Lower leg skin (tissue), 3 donors: ENCODE measurements around the gene HIP1R.

Source experiments
- POLR2A ChIP-seq, 2 donors: fragments of 450-650 bp; IDR thresholded peaks; one replicate each; pipeline ENCODE4 v1.6.1; 2016 to 2017; ENCODE audit warnings: antibody characterized with exemption in 2 of 2, mild to moderate bottlenecking in 1 of 2, moderate library complexity in 1 of 2
- TF ChIP-seq, protein P1 (sequence below), 3 donors: fragments of 450-650 bp; IDR thresholded peaks; one replicate each; pipeline ENCODE4 v1.5.1; 2016; ENCODE audit warnings: antibody characterized with exemption in 3 of 3, mild to moderate bottlenecking in 3 of 3, moderate library complexity in 2 of 3

DNA sequence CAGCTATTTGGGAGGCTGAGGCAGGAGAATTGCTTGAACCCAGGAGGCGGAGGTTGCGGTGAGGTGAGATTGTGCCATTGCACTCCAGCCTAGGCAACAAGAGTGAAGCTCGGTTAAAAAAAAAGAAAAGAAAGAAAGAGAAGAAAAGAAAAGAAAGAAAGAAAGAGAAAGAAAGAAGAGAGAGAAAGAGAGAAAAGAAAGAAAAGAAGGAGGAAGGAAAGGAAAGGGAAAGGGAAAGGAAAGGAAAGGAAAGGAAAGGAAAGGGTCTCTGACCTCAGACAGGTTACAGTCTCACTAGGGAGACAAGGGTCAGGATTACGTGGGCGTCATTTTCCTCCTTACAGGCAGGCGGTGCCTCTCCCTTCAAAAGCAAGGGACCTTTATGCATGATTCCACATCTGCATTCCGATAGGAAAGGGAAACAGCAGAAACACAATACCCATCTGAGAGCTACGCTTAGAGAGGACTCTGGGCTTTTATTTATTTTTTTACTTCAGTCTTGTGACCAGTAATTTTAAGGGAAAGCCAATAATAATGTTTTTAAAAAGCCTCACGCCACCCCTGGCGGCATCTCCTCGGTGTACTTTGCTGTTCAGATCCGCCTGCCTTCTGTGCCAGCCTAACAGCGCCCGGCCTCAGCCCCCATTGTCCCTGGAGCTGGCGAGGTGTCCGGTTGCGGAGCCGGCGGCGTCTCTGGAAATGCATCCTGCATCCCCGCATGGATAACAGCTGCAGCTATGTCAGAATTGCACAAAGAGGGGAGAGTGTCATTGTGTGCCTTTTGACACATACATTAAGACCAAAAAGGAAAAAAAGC is 945 bp upstream of the HIP1R start:
- TF ChIP-seq, protein P1, sequence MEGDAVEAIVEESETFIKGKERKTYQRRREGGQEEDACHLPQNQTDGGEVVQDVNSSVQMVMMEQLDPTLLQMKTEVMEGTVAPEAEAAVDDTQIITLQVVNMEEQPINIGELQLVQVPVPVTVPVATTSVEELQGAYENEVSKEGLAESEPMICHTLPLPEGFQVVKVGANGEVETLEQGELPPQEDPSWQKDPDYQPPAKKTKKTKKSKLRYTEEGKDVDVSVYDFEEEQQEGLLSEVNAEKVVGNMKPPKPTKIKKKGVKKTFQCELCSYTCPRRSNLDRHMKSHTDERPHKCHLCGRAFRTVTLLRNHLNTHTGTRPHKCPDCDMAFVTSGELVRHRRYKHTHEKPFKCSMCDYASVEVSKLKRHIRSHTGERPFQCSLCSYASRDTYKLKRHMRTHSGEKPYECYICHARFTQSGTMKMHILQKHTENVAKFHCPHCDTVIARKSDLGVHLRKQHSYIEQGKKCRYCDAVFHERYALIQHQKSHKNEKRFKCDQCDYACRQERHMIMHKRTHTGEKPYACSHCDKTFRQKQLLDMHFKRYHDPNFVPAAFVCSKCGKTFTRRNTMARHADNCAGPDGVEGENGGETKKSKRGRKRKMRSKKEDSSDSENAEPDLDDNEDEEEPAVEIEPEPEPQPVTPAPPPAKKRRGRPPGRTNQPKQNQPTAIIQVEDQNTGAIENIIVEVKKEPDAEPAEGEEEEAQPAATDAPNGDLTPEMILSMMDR (IDR thresholded peaks at IDR 0.05) = no peak
- TF ChIP-seq POLR2A (IDR thresholded peaks at IDR 0.05) = no peak
